ENCODE data around the gene SYCN. TPM values are rescaled to one million over a fixed set of nuclear protein-coding genes. Genes with fewer than 3 reads are reported as not detected.

The SYCN gene
- polyA plus RNA-seq, 6 donors from 2014 or later: not detected

DNA sequence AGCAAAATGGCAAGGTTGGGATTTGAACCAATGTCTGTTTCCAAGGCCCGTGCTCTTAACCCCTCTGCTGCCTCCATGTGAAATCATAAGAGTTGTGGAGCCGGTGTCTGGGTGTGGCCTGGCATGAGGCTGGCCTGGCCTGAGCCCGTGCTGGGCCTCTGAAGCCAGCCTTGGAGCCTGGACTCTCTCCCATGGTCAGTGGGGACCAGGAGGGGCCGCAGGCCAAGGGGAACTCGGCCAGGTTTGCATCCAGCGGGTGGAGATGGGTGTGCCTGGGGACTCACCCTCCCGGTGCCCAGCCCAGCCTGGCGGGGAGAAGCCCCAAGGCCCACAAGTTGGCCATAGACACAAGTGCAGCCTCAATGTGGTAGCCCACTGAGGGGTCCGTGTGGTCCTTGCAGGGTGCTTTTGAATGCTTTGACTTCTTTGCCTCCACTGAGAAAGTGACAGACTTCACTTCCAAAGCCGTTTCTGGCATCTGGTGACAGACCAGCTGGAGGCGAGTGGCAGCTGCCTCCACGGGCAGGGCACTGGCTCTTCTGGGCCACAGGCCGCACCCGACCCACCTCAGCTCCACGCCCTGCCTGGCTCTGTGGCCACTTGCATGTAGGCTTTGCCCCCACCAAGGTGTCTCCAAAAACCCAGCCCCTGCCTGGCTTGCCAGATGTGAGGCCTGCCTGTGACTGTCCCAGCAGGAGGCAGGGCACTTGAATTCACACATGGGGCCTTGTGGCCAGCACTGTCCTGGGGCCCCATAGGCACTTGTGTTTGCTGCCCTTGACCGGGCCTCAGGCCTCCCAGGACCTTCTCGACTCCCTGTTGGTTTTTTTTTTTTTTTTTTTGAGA, 33.5 kb downstream of the SYCN start:
- Mint-ChIP-seq H3K36me3 (peaks cover under 1 to 10% of the 10 kb centered on the region in 2 donors), H3K9me3 (no peaks in the 10 kb centered on the region), H3K27ac (peak overlapping the region in 1 of 6 donors; percentile 47), H3K27me3 (no peaks in the 10 kb centered on the region), H3K4me3 (no peak overlapping the region), H3K4me1 (peaks cover 0 to under 1% (median 0%) of the 10 kb centered on the region in 3 donors)
- DNase-seq: no peak
- ATAC-seq (ENCODE audit: low read depth in 2 of 2): no peak

DNA sequence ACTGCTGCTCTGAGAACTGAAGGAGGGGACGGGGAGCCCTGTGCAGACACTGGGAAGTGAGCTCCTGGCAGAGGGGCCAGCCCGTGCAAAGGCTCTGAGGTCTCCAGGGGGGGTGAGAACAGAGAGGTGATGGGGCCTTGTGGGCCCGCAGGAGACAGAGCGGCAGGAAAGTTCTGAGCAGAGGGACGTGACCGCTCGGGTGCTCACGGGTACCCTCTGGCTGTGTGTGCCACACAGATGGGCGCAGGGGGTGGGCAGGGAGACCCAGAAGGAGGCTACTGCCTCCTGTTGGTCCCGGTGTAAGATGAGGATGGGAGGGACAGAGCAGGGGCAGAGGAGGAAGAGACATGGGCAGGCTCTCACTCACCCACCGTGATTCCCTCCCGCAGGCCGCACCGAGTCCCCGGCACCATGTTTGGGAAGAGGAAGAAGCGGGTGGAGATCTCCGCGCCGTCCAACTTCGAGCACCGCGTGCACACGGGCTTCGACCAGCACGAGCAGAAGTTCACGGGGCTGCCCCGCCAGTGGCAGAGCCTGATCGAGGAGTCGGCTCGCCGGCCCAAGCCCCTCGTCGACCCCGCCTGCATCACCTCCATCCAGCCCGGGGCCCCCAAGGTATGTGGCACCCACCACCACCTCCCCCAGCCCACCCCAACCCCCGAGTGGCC, 34.8 kb downstream of the SYCN start:
- Mint-ChIP-seq H3K36me3 (peaks cover 0 to 9% of the 10 kb centered on the region in 2 donors), H3K9me3 (no peaks in the 10 kb centered on the region), H3K4me3 (no peak overlapping the region), H3K27me3 (no peaks in the 10 kb centered on the region), H3K27ac (peak overlapping the region in 1 of 6 donors; percentile 94), H3K4me1 (peaks cover under 1 to 2% (median 1%) of the 10 kb centered on the region in 3 donors)
- DNase-seq (no peak), ATAC-seq (ENCODE audit: low read depth in 2 of 2) (no peak)

DNA sequence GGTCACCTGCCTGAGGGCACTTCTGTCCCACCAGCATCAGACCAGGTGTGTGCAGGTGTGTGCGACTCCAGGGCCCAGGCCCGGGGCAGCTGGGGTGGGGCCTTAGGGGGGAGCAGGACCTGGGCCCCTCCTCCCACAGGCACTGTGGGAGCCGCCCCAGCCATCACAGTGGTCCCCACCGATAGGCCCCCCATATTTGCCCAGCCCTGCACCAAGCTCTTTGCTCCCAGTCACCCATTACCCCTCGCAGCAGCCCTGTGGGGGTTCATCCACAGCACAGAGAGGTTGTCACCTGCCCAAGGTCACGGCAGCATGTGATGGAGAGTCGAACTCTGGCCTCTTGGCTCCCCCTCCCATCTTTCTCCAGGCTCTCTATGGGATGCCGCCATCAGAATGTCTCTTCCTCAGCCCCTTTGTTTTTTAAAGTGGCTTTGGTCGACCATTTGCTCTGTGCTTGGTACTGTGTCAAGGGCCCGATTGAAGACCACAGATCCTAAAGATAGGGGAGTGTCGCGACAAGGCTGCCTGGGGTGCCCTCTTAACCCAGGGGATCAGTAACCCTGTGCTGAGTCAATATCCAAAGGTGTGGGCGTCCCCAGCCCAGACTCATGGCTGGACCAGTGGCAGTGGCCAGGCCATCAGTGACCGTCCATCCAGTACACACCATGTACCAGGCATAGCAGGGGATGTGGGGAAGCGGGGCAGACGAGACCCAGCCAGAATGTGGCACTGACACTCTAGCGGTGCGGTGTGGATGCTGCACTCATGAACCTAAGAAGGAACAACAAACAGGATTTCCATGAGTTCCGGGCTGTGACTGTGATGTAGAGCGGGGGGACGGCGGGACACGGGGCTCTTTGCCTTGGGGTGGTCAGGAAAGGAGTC, 35.6 kb downstream of the SYCN start:
- Mint-ChIP-seq H3K4me3 (no peak overlapping the region), H3K4me1 (peaks cover 3 to 10% (median 4%) of the 10 kb centered on the region in 3 donors), H3K27ac (peak overlapping the region in 4 of 6 donors; percentile 42 to 81 (median 51)), H3K9me3 (no peaks in the 10 kb centered on the region), H3K36me3 (peaks cover 0 to 9% of the 10 kb centered on the region in 2 donors), H3K27me3 (no peaks in the 10 kb centered on the region)
- DNase-seq (no peak), ATAC-seq (ENCODE audit: low read depth in 2 of 2) (no peak)

DNA sequence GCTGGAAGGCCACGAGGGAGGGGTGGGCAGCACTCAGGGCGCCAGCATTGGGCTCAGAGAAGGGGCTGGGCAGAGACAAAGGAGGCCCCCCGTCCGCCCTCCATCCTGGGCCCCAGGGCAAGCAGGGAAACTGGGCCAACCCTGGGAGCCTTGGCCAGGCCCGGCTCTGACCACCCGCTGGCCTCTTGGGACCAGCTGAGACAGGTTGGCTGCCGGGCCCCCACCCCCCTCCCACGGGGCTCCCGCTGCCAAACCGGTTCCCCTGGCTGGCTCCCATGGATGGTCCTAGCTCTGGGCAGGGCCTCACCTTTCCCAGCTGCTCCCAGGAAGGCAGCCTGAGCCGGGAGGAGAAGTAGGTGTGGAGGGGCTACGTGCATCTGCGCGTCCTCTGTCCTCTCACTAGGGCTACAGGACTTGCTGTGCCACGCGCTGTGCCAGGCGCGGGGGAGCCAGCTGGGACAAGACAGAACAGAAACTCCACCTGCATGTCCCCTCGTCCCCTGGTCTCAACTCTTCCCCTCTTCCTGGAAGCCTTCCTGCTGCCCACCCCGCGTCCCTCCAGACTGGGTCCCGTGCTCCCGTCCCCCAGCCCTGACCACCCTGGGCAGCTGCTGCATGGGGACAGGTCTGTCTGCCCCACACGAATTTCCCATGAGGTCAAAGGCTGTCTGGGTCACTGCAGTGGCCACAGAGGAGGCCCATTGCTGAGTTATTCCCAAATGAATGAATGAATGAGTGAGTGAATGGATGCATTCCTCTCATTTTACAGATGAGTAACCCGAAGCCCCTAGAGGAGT, 36.4 kb downstream of the SYCN start:
- ATAC-seq (ENCODE audit: low read depth in 2 of 2): no peak
- no peaks in the 10 kb centered on the region for H3K9me3 Mint-ChIP-seq
- no peak overlapping the region for H3K4me3 Mint-ChIP-seq
- no peak for DNase-seq
- H3K36me3 Mint-ChIP-seq: peaks cover 0 to 9% of the 10 kb centered on the region in 2 donors
- H3K27me3 Mint-ChIP-seq: no peaks in the 10 kb centered on the region
- peak overlapping the region in 1 of 6 donors; percentile 29 for H3K27ac Mint-ChIP-seq
- H3K4me1 Mint-ChIP-seq: peaks cover 4 to 10% (median 7%) of the 10 kb centered on the region in 3 donors

DNA sequence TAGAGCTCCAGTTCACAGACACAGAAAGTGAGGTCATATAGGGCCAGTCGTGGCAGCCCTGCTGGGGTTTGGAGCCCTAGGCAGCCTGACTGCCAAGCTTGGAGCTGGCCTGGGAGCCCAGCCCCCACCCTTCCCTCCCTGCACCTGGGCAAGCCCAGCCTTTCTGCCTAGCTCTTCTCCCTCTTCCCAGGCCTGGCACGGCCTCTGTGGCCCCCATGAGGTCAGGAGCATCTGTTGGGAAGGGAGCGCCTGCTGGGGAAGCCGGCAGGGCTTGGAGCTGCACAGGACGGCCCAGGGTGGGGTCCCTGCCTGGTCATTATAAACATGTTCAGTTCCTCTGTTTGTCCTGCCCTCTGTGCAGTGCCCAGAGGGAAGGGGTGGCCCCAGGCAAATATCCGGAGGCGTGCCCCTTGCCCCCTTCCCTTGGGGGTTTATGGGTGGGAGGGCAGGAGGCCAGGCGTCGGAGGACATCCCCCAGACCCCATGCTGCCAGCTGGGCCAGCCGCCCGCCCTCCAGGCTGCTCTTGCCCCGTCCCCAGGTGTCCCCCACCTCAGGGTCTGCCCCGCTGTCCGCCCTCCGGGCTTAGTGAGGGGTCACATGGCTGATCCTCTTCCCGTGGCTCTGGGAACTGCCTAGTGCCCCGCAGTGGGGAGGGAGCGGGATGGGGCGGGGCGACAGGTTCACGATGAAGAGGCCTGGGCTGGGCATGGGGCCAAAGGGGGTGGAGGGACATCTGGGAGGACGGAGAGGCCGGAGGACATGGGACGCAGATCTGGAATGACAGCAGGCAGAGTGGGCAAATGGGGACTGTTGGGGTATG, 37.3 kb downstream of the SYCN start:
- Mint-ChIP-seq H3K27ac (no peak overlapping the region), H3K4me1 (peaks cover 5 to 10% (median 10%) of the 10 kb centered on the region in 3 donors), H3K4me3 (no peak overlapping the region), H3K9me3 (no peaks in the 10 kb centered on the region), H3K36me3 (peaks cover 0 to 9% of the 10 kb centered on the region in 2 donors), H3K27me3 (no peaks in the 10 kb centered on the region)
- DNase-seq (no peak), ATAC-seq (ENCODE audit: low read depth in 2 of 2) (no peak)

DNA sequence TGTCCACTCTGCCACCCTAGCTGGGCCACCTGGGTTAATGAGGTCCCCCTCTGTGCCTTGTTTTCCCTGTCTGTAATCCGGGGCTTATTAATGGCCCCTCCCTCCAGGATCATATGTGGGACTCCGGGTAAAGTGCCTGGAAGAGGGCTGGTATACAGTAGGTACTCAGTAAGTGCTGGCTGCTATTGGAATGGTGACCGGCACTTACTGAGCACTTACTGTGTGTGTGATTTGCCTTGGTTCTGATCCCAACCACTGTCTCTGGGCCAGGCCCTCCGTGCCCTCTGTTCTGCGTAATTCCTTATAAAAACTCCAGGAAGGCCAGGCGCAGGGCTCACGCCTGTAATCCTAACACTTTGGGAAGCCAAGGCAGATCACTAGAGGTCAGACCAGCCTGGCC, 38.2 kb downstream of the SYCN start:
- no peaks in the 10 kb centered on the region for H3K27me3 Mint-ChIP-seq
- no peak for ATAC-seq (ENCODE audit: low read depth in 2 of 2)
- H3K4me1 Mint-ChIP-seq: peaks cover 5 to 14% (median 10%) of the 10 kb centered on the region in 3 donors
- peaks cover 0 to 9% of the 10 kb centered on the region in 2 donors for H3K36me3 Mint-ChIP-seq
- H3K4me3 Mint-ChIP-seq: no peak overlapping the region
- DNase-seq: no peak
- no peak overlapping the region for H3K27ac Mint-ChIP-seq
- H3K9me3 Mint-ChIP-seq: no peaks in the 10 kb centered on the region

DNA sequence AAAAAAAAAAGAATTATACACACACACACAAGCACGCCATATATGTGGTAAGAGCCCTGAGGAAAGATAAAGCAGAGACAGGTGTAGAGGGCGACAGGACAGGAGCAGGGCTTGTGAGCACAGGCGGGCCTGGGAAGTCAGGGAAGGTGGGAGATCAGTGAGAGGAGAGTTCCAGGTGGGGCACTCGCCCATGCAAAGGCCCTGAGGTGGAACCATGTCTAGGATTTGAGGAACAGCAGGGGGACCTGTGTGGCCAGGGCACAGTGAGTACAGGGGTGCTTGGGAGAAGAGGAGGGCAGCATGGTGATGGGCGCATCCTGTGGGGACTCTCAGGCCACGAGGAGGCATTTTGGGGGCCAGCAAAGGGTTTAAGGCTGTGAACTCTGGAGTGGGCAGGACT, 39.8 kb downstream of the SYCN start:
- Mint-ChIP-seq H3K4me3 (no peak overlapping the region), H3K9me3 (no peaks in the 10 kb centered on the region), H3K4me1 (peaks cover 7 to 14% (median 10%) of the 10 kb centered on the region in 3 donors), H3K36me3 (peaks cover 0 to 8% of the 10 kb centered on the region in 2 donors), H3K27me3 (no peaks in the 10 kb centered on the region), H3K27ac (no peak overlapping the region)
- DNase-seq (no peak), ATAC-seq (ENCODE audit: low read depth in 2 of 2) (no peak)

DNA sequence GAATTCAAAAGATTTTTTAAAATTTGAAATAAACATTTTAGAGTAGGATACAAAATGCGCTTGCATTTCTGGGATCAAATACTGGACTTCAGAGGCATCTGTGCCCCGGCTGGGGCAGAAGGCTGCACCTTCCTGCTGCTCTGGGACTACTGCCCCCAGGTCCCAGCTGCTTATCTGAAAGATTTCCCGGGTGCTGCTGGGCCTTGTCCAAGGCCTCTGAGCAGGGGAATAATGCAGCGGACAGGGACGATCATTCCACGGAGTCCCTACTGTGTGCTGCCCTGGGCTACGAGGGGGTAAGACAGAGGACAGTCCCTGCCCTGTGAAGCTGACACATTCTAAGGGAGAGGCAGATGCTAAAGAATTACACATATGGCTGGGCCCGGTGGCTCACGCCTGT, 40.4 kb downstream of the SYCN start:
- Mint-ChIP-seq H3K4me1 (peaks cover 10 to 17% (median 12%) of the 10 kb centered on the region in 3 donors), H3K27ac (peak overlapping the region in 1 of 6 donors; percentile 11), H3K9me3 (no peaks in the 10 kb centered on the region), H3K36me3 (peaks cover 0 to 2% of the 10 kb centered on the region in 2 donors), H3K27me3 (no peaks in the 10 kb centered on the region), H3K4me3 (no peak overlapping the region)
- DNase-seq (no peak), ATAC-seq (ENCODE audit: low read depth in 2 of 2) (no peak)

DNA sequence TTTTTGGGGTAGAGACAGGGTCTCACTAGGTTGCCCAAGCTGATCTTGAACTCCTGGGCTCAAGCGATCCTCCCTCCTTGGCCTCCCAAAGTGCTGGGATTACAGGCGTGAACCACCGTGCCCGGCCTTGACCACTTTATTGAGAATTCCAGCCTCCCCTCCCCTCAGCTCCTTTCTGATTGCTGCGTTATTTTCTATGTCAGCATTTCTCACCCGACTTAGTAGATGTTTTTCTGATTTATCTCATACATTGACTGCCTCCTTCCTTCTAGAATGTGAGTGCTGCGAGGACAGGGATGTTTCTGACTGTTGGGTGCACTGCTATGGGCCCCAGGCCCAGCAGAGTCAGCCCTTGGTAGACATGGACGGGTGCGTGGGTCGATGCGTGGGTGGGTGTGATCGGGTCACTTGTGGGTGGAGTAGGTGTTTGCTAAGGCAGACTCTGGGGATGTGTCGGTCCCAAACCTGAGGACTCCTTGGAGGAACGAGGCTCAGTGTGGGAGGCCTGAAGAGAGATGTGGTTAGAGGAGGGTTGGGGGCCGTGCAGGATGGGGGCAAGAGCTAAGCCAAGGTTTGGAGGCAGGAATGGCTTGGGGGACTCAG, 41.5 kb downstream of the SYCN start:
- Mint-ChIP-seq H3K27me3 (no peaks in the 10 kb centered on the region), H3K36me3 (no peaks in the 10 kb centered on the region), H3K4me1 (peaks cover 16 to 27% (median 18%) of the 10 kb centered on the region in 3 donors), H3K4me3 (no peak overlapping the region), H3K27ac (peak overlapping the region in 1 of 6 donors; percentile 13), H3K9me3 (no peaks in the 10 kb centered on the region)
- ATAC-seq (ENCODE audit: low read depth in 2 of 2): no peak
- DNase-seq: no peak

DNA sequence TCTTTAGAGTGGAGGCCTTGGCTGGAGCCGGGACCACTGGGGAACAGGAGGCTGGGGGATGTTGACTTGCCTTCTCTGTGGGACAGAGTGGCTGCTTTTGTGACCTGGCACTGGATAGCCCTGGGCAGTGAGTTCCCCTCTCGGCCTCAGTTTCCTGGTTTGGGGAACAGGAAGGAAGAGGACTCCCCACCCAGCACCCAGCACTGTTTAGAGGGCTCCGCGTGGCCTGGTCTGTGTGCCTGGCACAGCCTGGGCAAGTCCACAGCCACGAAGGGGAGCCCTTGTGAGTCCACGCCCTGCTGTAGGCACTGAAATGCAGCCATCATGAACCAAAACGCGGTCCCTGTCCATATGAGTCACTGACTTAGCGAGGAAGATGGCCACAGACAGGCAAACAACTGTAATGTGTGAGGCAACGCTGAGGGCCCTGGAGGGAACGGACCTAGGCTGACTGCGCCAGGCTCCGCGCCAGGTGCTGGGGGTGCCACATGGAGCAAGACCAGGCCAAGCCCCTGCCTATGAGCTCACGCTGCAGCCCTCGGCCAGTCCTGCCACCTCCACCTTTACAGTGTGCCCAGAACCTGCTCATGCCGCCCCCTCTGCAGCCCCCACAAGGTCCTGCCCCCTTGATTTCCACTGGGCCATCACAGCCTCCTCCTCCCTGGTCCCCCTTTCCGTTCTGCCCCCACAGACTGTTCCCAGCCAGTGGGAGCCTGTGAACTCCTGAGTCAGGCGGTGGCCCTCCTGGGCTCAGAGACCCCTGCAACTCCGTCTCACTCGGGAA, 43.0 kb downstream of the SYCN start:
- Mint-ChIP-seq H3K36me3 (no peaks in the 10 kb centered on the region), H3K4me1 (peaks cover 16 to 27% (median 21%) of the 10 kb centered on the region in 3 donors), H3K27me3 (no peaks in the 10 kb centered on the region), H3K27ac (no peak overlapping the region), H3K9me3 (no peaks in the 10 kb centered on the region), H3K4me3 (peak overlapping the region in 1 of 8 donors; percentile 65)
- DNase-seq (no peak), ATAC-seq (ENCODE audit: low read depth in 2 of 2) (no peak)

DNA sequence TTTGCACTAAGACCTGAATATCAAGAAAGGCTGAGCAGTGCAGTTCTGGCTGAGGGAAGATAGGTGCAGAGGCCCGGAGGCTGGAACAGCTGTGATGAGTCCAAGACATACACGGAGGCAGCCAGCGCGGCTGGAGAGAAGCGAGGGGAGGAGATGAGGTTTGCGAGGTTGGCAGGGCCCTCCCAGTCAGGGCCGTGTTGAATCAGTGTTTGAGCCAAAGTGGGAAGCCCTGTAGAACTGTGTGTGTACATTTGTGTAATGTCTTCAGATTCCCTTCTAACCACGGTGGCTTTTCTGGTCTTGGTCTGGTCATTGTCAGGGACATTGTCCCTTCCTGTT, 43.6 kb downstream of the SYCN start:
- Mint-ChIP-seq H3K27me3 (no peaks in the 10 kb centered on the region), H3K36me3 (no peaks in the 10 kb centered on the region), H3K4me3 (no peak overlapping the region), H3K27ac (peak overlapping the region in 1 of 6 donors; percentile 25), H3K9me3 (no peaks in the 10 kb centered on the region), H3K4me1 (peaks cover 16 to 30% (median 21%) of the 10 kb centered on the region in 3 donors)
- no peak for ATAC-seq (ENCODE audit: low read depth in 2 of 2)
- DNase-seq: no peak

Measured in naive B cell (primary cell).